Mesothelial cell of epicardium (in vitro differentiated cells): ENCODE measurements around the gene ARHGEF39. TPM values are rescaled to one million over a fixed set of nuclear protein-coding genes. Genes with fewer than 3 reads are reported as not detected.

ENCODE experiments used
- DNase-seq, 2 experiments: peaks; one replicate each; pipeline ENCODE4 v3.0.0; 2021; ENCODE audit warnings: low spot score in 2 of 2; ENCODE audit not compliant: unreplicated experiment in 2 of 2
- H3K27ac Mint-ChIP-seq: 2 replicates; pipeline ENCODE4 v1.8.0; 2021; ENCODE audit warnings: mixed read lengths
- H3K27me3 Mint-ChIP-seq: 2 replicates; pipeline ENCODE4 v1.8.0; 2021; ENCODE audit warnings: low read depth, mixed read lengths
- H3K36me3 Mint-ChIP-seq: 2 replicates; pipeline ENCODE4 v1.8.0; 2021; ENCODE audit warnings: mixed read lengths
- H3K4me1 Mint-ChIP-seq: 2 replicates; pipeline ENCODE4 v1.8.0; 2021; ENCODE audit warnings: mixed read lengths
- H3K4me3 Mint-ChIP-seq: 2 replicates; pipeline ENCODE4 v1.8.0; 2021; ENCODE audit warnings: mild to moderate bottlenecking, moderate library complexity, mixed read lengths
- H3K9me3 Mint-ChIP-seq: 2 replicates; pipeline ENCODE4 v1.8.0; 2021; ENCODE audit warnings: mixed read lengths
- CTCF ChIP-seq: fragments of 200-600 bp; sonication (generic); IDR thresholded peaks from one replicate; pipeline ENCODE4 v1.5.0; 2021; ENCODE audit warnings: antibody characterized with exemption; ENCODE audit not compliant: unreplicated experiment
- total RNA-seq: library from RNA; stranded (reverse); gene quantifications from 3 replicates; pipeline ENCODE4 v1.2.1, GENCODE V29; 2021

The ARHGEF39 gene
- total RNA-seq, 1 donor from 2014 or later: 6.3 TPM

- H3K27ac Mint-ChIP-seq: peak overlapping the region; percentile 16
- H3K27me3 Mint-ChIP-seq: no peaks in the 10 kb centered on the region
- no peak overlapping the region for H3K4me3 Mint-ChIP-seq
- peaks cover 32% of the 10 kb centered on the region for H3K36me3 Mint-ChIP-seq
- DNase-seq: no peak
- TF ChIP-seq CTCF: no peak
- peaks cover 16% of the 10 kb centered on the region for H3K4me1 Mint-ChIP-seq
- no peaks in the 10 kb centered on the region for H3K9me3 Mint-ChIP-seq
Observed at GRCh38 chr9:35682520-35683315, 17.7 kb upstream of the ARHGEF39 start.

GRCh38 chr9:35682051-35682450, 17.1 kb upstream of the ARHGEF39 start:
- Mint-ChIP-seq H3K27me3 (no peaks in the 10 kb centered on the region), H3K9me3 (no peaks in the 10 kb centered on the region), H3K36me3 (peaks cover 28% of the 10 kb centered on the region), H3K4me1 (peaks cover 10% of the 10 kb centered on the region), H3K27ac (no peak overlapping the region), H3K4me3 (no peak overlapping the region)
- TF ChIP-seq CTCF: no peak
- no peak for DNase-seq

GRCh38 chr9:35681341-35682002, 16.5 kb upstream of the ARHGEF39 start:
- no peak for DNase-seq
- H3K4me3 Mint-ChIP-seq: no peak overlapping the region
- H3K27ac Mint-ChIP-seq: no peak overlapping the region
- peaks cover 28% of the 10 kb centered on the region for H3K36me3 Mint-ChIP-seq
- TF ChIP-seq CTCF: no peak
- H3K4me1 Mint-ChIP-seq: peaks cover 5% of the 10 kb centered on the region
- H3K27me3 Mint-ChIP-seq: no peaks in the 10 kb centered on the region
- H3K9me3 Mint-ChIP-seq: no peaks in the 10 kb centered on the region

- Mint-ChIP-seq H3K9me3 (no peaks in the 10 kb centered on the region), H3K27me3 (no peaks in the 10 kb centered on the region), H3K4me3 (no peak overlapping the region), H3K36me3 (peaks cover 23% of the 10 kb centered on the region), H3K27ac (no peak overlapping the region), H3K4me1 (peaks cover 4% of the 10 kb centered on the region)
- DNase-seq: no peak
- no peak for TF ChIP-seq CTCF
Observed at GRCh38 chr9:35680331-35681105, 15.5 kb upstream of the ARHGEF39 start.

- H3K27ac Mint-ChIP-seq: no peak overlapping the region
- no peaks in the 10 kb centered on the region for H3K9me3 Mint-ChIP-seq
- H3K36me3 Mint-ChIP-seq: peaks cover 23% of the 10 kb centered on the region
- no peak overlapping the region for H3K4me3 Mint-ChIP-seq
- no peak for DNase-seq
- peaks cover 4% of the 10 kb centered on the region for H3K4me1 Mint-ChIP-seq
- no peak for TF ChIP-seq CTCF
- no peaks in the 10 kb centered on the region for H3K27me3 Mint-ChIP-seq
Observed at GRCh38 chr9:35679766-35680330, 14.9 kb upstream of the ARHGEF39 start.
